ENCODE measurements around the gene PDZRN4.

PDZRN4 gene

GRCh38 chr12:41466300-41466699, 278.2 kb downstream of the PDZRN4 start:
- Histone ChIP-seq H3K4me2 (ENCODE audit: low read depth, low read length, poor library complexity, severe bottlenecking) (no peak overlapping the region), H3K36me3 (ENCODE audit: low read length) (no peaks in the 10 kb centered on the region), H3K27me3 (ENCODE audit: low read length) (no peaks in the 10 kb centered on the region), H3K9me3 (ENCODE audit: insufficient read depth, low read length) (no peaks in the 10 kb centered on the region), H3K9me2 (replicated peaks; ENCODE audit: insufficient read depth, low read length) (no peaks in the 10 kb centered on the region), H3K79me2 (ENCODE audit: insufficient read depth, low read length) (no peaks in the 10 kb centered on the region), H3K4me3 (ENCODE audit: insufficient read depth, low read length, poor library complexity, severe bottlenecking) (no peak overlapping the region), H4K20me1 (ENCODE audit: low read depth, low read length) (no peaks in the 10 kb centered on the region), H3K9ac (ENCODE audit: low read length) (no peak overlapping the region), H2AFZ (ENCODE audit: low read depth, low read length, severe bottlenecking) (no peak overlapping the region), H3F3A (ENCODE audit: insufficient read depth) (no peaks in the 10 kb centered on the region), H3K27ac (ENCODE audit: low read depth, low read length) (no peak overlapping the region)
- TF ChIP-seq CTCF (IDR thresholded peaks at IDR 0.05; ENCODE audit: insufficient read depth, low read length, poor library complexity, severe bottlenecking) = no peak
- TF ChIP-seq EZH2phosphoT487 (conservative IDR thresholded peaks at IDR 0.05; ENCODE audit: low read length) = no peak

- Histone ChIP-seq H3K9me2 (replicated peaks; ENCODE audit: insufficient read depth, low read length) (no peaks in the 10 kb centered on the region), H4K20me1 (ENCODE audit: low read depth, low read length) (no peaks in the 10 kb centered on the region), H3K27me3 (ENCODE audit: low read length) (no peaks in the 10 kb centered on the region), H2AFZ (ENCODE audit: low read depth, low read length, severe bottlenecking) (no peak overlapping the region), H3K36me3 (ENCODE audit: low read length) (no peaks in the 10 kb centered on the region), H3K9ac (ENCODE audit: low read length) (no peak overlapping the region), H3F3A (ENCODE audit: insufficient read depth) (no peaks in the 10 kb centered on the region), H3K4me3 (ENCODE audit: insufficient read depth, low read length, poor library complexity, severe bottlenecking) (no peak overlapping the region), H3K4me2 (ENCODE audit: low read depth, low read length, poor library complexity, severe bottlenecking) (no peak overlapping the region), H3K27ac (ENCODE audit: low read depth, low read length) (no peak overlapping the region), H3K9me3 (ENCODE audit: insufficient read depth, low read length) (no peaks in the 10 kb centered on the region), H3K79me2 (ENCODE audit: insufficient read depth, low read length) (no peaks in the 10 kb centered on the region)
- TF ChIP-seq CTCF (IDR thresholded peaks at IDR 0.05; ENCODE audit: insufficient read depth, low read length, poor library complexity, severe bottlenecking) (no peak), EZH2phosphoT487 (conservative IDR thresholded peaks at IDR 0.05; ENCODE audit: low read length) (no peak)
Measured at GRCh38 chr12:41466802-41467201, 278.7 kb downstream of the PDZRN4 start.

GRCh38 chr12:41467591-41468325, 279.6 kb downstream of the PDZRN4 start:
- no peak overlapping the region for H2AFZ ChIP-seq (ENCODE audit: low read depth, low read length, severe bottlenecking)
- H3K9me3 ChIP-seq (ENCODE audit: insufficient read depth, low read length) = no peaks in the 10 kb centered on the region
- H3F3A ChIP-seq (ENCODE audit: insufficient read depth) = no peaks in the 10 kb centered on the region
- H3K27me3 ChIP-seq (ENCODE audit: low read length) = no peaks in the 10 kb centered on the region
- no peak overlapping the region for H3K9ac ChIP-seq (ENCODE audit: low read length)
- H3K36me3 ChIP-seq (ENCODE audit: low read length) = no peaks in the 10 kb centered on the region
- H3K4me2 ChIP-seq (ENCODE audit: low read depth, low read length, poor library complexity, severe bottlenecking) = no peak overlapping the region
- no peaks in the 10 kb centered on the region for H3K9me2 ChIP-seq (replicated peaks; ENCODE audit: insufficient read depth, low read length)
- no peaks in the 10 kb centered on the region for H3K79me2 ChIP-seq (ENCODE audit: insufficient read depth, low read length)
- no peaks in the 10 kb centered on the region for H4K20me1 ChIP-seq (ENCODE audit: low read depth, low read length)
- TF ChIP-seq EZH2phosphoT487 (conservative IDR thresholded peaks at IDR 0.05; ENCODE audit: low read length) (no peak), CTCF (IDR thresholded peaks at IDR 0.05; ENCODE audit: insufficient read depth, low read length, poor library complexity, severe bottlenecking) (no peak)
- H3K4me3 ChIP-seq (ENCODE audit: insufficient read depth, low read length, poor library complexity, severe bottlenecking) = no peak overlapping the region
- no peak overlapping the region for H3K27ac ChIP-seq (ENCODE audit: low read depth, low read length)
